ENCODE measurements around the gene SLITRK4. TPM values are rescaled to one million over a fixed set of nuclear protein-coding genes. Genes with fewer than 3 reads are reported as not detected.

SLITRK4 gene
- total and polyA plus RNA-seq, 2 donors from 2014 or later = 2.8 to 6.0 TPM

GRCh38 chrX:143580266-143580665 lies 55.6 kb downstream of the SLITRK4 start:
- no peaks in the 10 kb centered on the region for H3K4me1 ChIP-seq (ENCODE audit: control insufficient read depth in 2 of 3, insufficient read depth in 2 of 3, low read depth in 1 of 3, low read length in 3 of 3)
- intact Hi-C loops (cut with DNase I) = no loop called here
- H3K4me3 ChIP-seq (ENCODE audit: low read length in 3 of 3) = no peak overlapping the region
- no peaks in the 10 kb centered on the region for H3K27me3 ChIP-seq (ENCODE audit: control insufficient read depth, insufficient read depth, low read length)
- TF ChIP-seq, protein P1, sequence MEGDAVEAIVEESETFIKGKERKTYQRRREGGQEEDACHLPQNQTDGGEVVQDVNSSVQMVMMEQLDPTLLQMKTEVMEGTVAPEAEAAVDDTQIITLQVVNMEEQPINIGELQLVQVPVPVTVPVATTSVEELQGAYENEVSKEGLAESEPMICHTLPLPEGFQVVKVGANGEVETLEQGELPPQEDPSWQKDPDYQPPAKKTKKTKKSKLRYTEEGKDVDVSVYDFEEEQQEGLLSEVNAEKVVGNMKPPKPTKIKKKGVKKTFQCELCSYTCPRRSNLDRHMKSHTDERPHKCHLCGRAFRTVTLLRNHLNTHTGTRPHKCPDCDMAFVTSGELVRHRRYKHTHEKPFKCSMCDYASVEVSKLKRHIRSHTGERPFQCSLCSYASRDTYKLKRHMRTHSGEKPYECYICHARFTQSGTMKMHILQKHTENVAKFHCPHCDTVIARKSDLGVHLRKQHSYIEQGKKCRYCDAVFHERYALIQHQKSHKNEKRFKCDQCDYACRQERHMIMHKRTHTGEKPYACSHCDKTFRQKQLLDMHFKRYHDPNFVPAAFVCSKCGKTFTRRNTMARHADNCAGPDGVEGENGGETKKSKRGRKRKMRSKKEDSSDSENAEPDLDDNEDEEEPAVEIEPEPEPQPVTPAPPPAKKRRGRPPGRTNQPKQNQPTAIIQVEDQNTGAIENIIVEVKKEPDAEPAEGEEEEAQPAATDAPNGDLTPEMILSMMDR (IDR thresholded peaks at IDR 0.05; ENCODE audit: borderline replicate concordance, extremely low read depth, insufficient read depth) = no peak
- FAIRE-seq (no peak), DNase-seq (no peak)
- no peaks in the 10 kb centered on the region for H3K9me3 ChIP-seq (ENCODE audit: control insufficient read depth in 2 of 3, insufficient read depth in 1 of 3, low read length in 3 of 3)
- H3K36me3 ChIP-seq (ENCODE audit: control insufficient read depth in 2 of 3, insufficient read depth in 3 of 3, low read length in 3 of 3) = no peaks in the 10 kb centered on the region
- H3K9ac ChIP-seq (ENCODE audit: low read length in 3 of 3) = no peak overlapping the region
- no peak overlapping the region for H3K27ac ChIP-seq (ENCODE audit: low read depth in 2 of 2, low read length in 2 of 2)

Other genes starting within 250 kb of the SLITRK4 start
- not detected for gene SPANXN3, start 118.6 kb downstream of the SLITRK4 start, total RNA-seq
- not detected for gene SPANXN3, start 118.6 kb downstream of the SLITRK4 start, polyA plus RNA-seq (ENCODE audit: insufficient read depth, low read depth, low replicate concordance)
- not detected for gene SPANXN2, start 84.7 kb upstream of the SLITRK4 start, total RNA-seq
- not detected for gene SPANXN2, start 84.7 kb upstream of the SLITRK4 start, polyA plus RNA-seq (ENCODE audit: insufficient read depth, low read depth, low replicate concordance)
- gene UBE2NL, start 248.0 kb upstream of the SLITRK4 start, total RNA-seq = not detected
- gene UBE2NL, start 248.0 kb upstream of the SLITRK4 start, polyA plus RNA-seq (ENCODE audit: insufficient read depth, low read depth, low replicate concordance) = not detected

Data from kidney (tissue), 14 donors.